HCT116 (cell line): ENCODE results near the gene C9orf78. TPM values are rescaled to one million over a fixed set of nuclear protein-coding genes. Genes with fewer than 3 reads are reported as not detected.

ENCODE experiments used
- ATAC-seq: fragments of 200-7000 bp; cut with Tn5 transposase; 2 replicates; pipeline ENCODE4 v1.9.1; 2020; ENCODE audit warnings: mild to moderate bottlenecking, moderate library complexity
- BruUV-seq: library from RNA; stranded (reverse); fragments of 400-500 nt; replicated peaks from 2 replicates; lab custom pipeline; 2021; lab: Mats Ljungman, UMichigan
- CTCF ChIA-PET: fragments of 300-600 bp; sonication (Branson Sonifier 250); formaldehyde crosslinking; loops from one replicate; lab custom pipeline; 2021; ENCODE audit warnings: antibody characterized with exemption; lab: Charles Lee
- POLR2A ChIA-PET: fragments of 300-600, 350-600 bp; sonication (Branson Sonifier 250); formaldehyde crosslinking; loops from one replicate; lab custom pipeline; 2021; ENCODE audit warnings: antibody characterized with exemption; lab: Charles Lee
- RAD21 ChIA-PET, 2 experiments: fragments of 300-600 bp; sonication (Branson Sonifier 250); formaldehyde crosslinking; loops; one replicate each; lab custom pipeline; 2023; ENCODE audit warnings: low total read pairs in 2 of 2; ENCODE audit not compliant: uncharacterized antibody in 2 of 2, unreplicated experiment in 2 of 2, low non-redundant PET in 1 of 2; lab: Charles Lee
- DNase-seq: peaks from one replicate; pipeline ENCODE4 v3.0.0-alpha.2; 2010; ENCODE audit warnings: low read depth, low spot score
- H2AFZ ChIP-seq: fragments of 200-600 bp; shearing (Covaris generic), sonication (generic); 2 replicates; pipeline ENCODE4 v1.6.1; 2017; ENCODE audit warnings: low read depth, mixed run types, mixed read lengths, antibody characterized with exemption, low read length; ENCODE audit not compliant: poor library complexity, severe bottlenecking
- H3K27ac ChIP-seq: 2 replicates; pipeline ENCODE4 v1.5.1; 2012; ENCODE audit warnings: low read depth, low read length
- H3K27me3 ChIP-seq: fragments of 200-600 bp; sonication (generic); 2 replicates; pipeline ENCODE4 v1.6.1; 2016; ENCODE audit warnings: mixed run types, low read length, mixed read lengths; ENCODE audit not compliant: insufficient read depth
- H3K36me3 ChIP-seq, 2 experiments: fragments of 200-500 bp in 1 of 2; fragments of 200-600 bp in 1 of 2; sonication (Bioruptor generic) in 1 of 2; sonication (generic) in 1 of 2; 2 replicates each; pipeline versions ENCODE4 v1.5.1 to v1.6.1; 2014 to 2016; ENCODE audit warnings: low read length in 2 of 2, inconsistent platforms in 1 of 2, mixed read lengths in 1 of 2, mixed run types in 1 of 2; ENCODE audit not compliant: insufficient read depth in 2 of 2, control insufficient read depth in 1 of 2
- H3K4me1 ChIP-seq, 2 experiments: fragments of 200-600 bp in 1 of 2; sonication (generic) in 1 of 2; 2 replicates each; pipeline versions ENCODE4 v1.5.1 to v1.6.1; 2012 to 2017; ENCODE audit warnings: low read length in 2 of 2, inconsistent platforms in 1 of 2, mild to moderate bottlenecking in 1 of 2, mixed read lengths in 1 of 2, mixed run types in 1 of 2, moderate library complexity in 1 of 2; ENCODE audit not compliant: insufficient read depth in 2 of 2, control insufficient read depth in 1 of 2
- H3K4me2 ChIP-seq: fragments of 200-600 bp; sonication (generic); 2 replicates; pipeline ENCODE4 v1.6.1; 2017; ENCODE audit warnings: mixed run types, low read length, mixed read lengths
- H3K4me3 ChIP-seq, 2 experiments: fragments of 200-600 bp in 1 of 2; sonication (generic) in 1 of 2; replicated peaks in 1 of 2; 2 replicates each; pipeline ENCODE4 v1.5.1; 2011 to 2016; ENCODE audit warnings: low read length in 2 of 2, control low read depth in 1 of 2, low read depth in 1 of 2, mild to moderate bottlenecking in 1 of 2, mixed read lengths in 1 of 2, mixed run types in 1 of 2
- H3K79me2 ChIP-seq: fragments of 200-600 bp; sonication (generic); 2 replicates; pipeline ENCODE4 v1.6.1; 2017; ENCODE audit warnings: mild to moderate bottlenecking, mixed run types, low read length, moderate library complexity, mixed read lengths; ENCODE audit not compliant: insufficient read depth
- H3K9ac ChIP-seq: fragments of 200-600 bp; sonication (generic); 2 replicates; pipeline ENCODE4 v1.6.1; 2016; ENCODE audit warnings: low read length, mixed read lengths
- H3K9me2 ChIP-seq: fragments of 200-600 bp; sonication (generic), shearing (Covaris generic); 2 replicates; pipeline ENCODE4 v1.6.1; 2017; ENCODE audit warnings: mixed run types, mild to moderate bottlenecking, moderate library complexity; ENCODE audit not compliant: insufficient read depth
- H3K9me3 ChIP-seq, 2 experiments: fragments of 200-500 bp in 1 of 2; fragments of 200-600 bp in 1 of 2; sonication (Bioruptor generic) in 1 of 2; sonication (generic) in 1 of 2; 2 replicates each; pipeline ENCODE4 v1.6.1; 2014 to 2017; ENCODE audit warnings: low read length in 2 of 2, mixed read lengths in 2 of 2, inconsistent platforms in 1 of 2, low read depth in 1 of 2, mild to moderate bottlenecking in 1 of 2, mixed run types in 1 of 2, moderate library complexity in 1 of 2; ENCODE audit not compliant: control insufficient read depth in 1 of 2, insufficient read depth in 1 of 2
- H4K20me1 ChIP-seq: fragments of 200-600 bp; sonication (generic), shearing (Covaris generic); 2 replicates; pipeline ENCODE4 v1.6.1; 2017; ENCODE audit warnings: mixed run types, mild to moderate bottlenecking, moderate library complexity; ENCODE audit not compliant: insufficient read depth
- ATF3 ChIP-seq: IDR thresholded peaks from 2 replicates; pipeline ENCODE4 v1.6.1; 2012
- EGR1 ChIP-seq: IDR thresholded peaks from 2 replicates; pipeline ENCODE4 v1.6.1; 2012; ENCODE audit warnings: low read depth
- FOSL1 ChIP-seq: IDR thresholded peaks from 2 replicates; pipeline ENCODE4 v1.6.1; 2012; ENCODE audit warnings: low read depth
- JUND ChIP-seq: IDR thresholded peaks from 2 replicates; pipeline ENCODE4 v1.6.1; 2012
- MAX ChIP-seq: IDR thresholded peaks from 2 replicates; pipeline ENCODE4 v1.6.1; 2012
- POLR2AphosphoS5 ChIP-seq: IDR thresholded peaks from 2 replicates; pipeline ENCODE4 v1.6.1; 2011; ENCODE audit warnings: mild to moderate bottlenecking, low read depth, low read length, moderate library complexity
- SRF ChIP-seq: IDR thresholded peaks from 2 replicates; pipeline ENCODE4 v1.6.1; 2012; ENCODE audit warnings: low read depth
- YY1 ChIP-seq: IDR thresholded peaks from 2 replicates; pipeline ENCODE4 v1.6.1; 2011; ENCODE audit warnings: low read length, low read depth, moderate library complexity, mild to moderate bottlenecking; ENCODE audit not compliant: insufficient replicate concordance; ENCODE audit errors: extremely low read depth
- ZBTB33 ChIP-seq: IDR thresholded peaks from 2 replicates; pipeline ENCODE4 v1.6.1; 2011; ENCODE audit warnings: mild to moderate bottlenecking, low read length, moderate library complexity; ENCODE audit not compliant: insufficient replicate concordance; ENCODE audit errors: extremely low read depth
- ZFX ChIP-seq: fragments of 450-650 bp; IDR thresholded peaks from 2 replicates; pipeline ENCODE4 v1.6.1; 2017
- ZNF274 ChIP-seq: fragments of 200-500 bp; sonication (Bioruptor generic); IDR thresholded peaks from 2 replicates; pipeline ENCODE4 v1.6.1; 2014; ENCODE audit warnings: mild to moderate bottlenecking, low read depth, low read length, inconsistent platforms
- intact Hi-C: fragments of 100-400 bp; cut with micrococcal nuclease; formaldehyde crosslinking; loops from 2 replicates; pipeline ENCODE4 v1.10.0; 2022
- total RNA-seq: library from RNA; stranded (reverse); gene quantifications from one replicate; pipeline ENCODE4 v1.2.1, GENCODE V29; 2021; ENCODE audit not compliant: unreplicated experiment
- TF ChIP-seq, protein P1 (sequence below), 3 experiments: fragments of 200-600 bp in 1 of 3; sonication (generic) in 1 of 3; IDR thresholded peaks in 2 of 3; conservative IDR thresholded peaks in 1 of 3; 2 replicates each; pipeline ENCODE4 v1.5.1; 2012 to 2017; ENCODE audit warnings: low read depth in 2 of 3, low read length in 2 of 3, antibody characterized with exemption in 1 of 3, borderline replicate concordance in 1 of 3, control low read depth in 1 of 3, mild to moderate bottlenecking in 1 of 3, mixed read lengths in 1 of 3, mixed run types in 1 of 3, moderate library complexity in 1 of 3; ENCODE audit not compliant: insufficient read depth in 1 of 3

The C9orf78 gene
- total RNA-seq, 1 experiment from 2014 or later, result 41.4 TPM

GRCh38 chr9:129783516-129784361 is 51.3 kb downstream of the C9orf78 start:
- TF ChIP-seq MAX, result no peak
- TF ChIP-seq, protein P1, sequence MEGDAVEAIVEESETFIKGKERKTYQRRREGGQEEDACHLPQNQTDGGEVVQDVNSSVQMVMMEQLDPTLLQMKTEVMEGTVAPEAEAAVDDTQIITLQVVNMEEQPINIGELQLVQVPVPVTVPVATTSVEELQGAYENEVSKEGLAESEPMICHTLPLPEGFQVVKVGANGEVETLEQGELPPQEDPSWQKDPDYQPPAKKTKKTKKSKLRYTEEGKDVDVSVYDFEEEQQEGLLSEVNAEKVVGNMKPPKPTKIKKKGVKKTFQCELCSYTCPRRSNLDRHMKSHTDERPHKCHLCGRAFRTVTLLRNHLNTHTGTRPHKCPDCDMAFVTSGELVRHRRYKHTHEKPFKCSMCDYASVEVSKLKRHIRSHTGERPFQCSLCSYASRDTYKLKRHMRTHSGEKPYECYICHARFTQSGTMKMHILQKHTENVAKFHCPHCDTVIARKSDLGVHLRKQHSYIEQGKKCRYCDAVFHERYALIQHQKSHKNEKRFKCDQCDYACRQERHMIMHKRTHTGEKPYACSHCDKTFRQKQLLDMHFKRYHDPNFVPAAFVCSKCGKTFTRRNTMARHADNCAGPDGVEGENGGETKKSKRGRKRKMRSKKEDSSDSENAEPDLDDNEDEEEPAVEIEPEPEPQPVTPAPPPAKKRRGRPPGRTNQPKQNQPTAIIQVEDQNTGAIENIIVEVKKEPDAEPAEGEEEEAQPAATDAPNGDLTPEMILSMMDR (IDR thresholded peaks at IDR 0.05 in 2 of 3, conservative IDR thresholded peaks at IDR 0.05 in 1 of 3; ENCODE audit: borderline replicate concordance in 1 of 3, insufficient read depth in 1 of 3, low read depth in 2 of 3, low read length in 2 of 3), result peak in 2 of 3 experiments; percentile 91 to 95; a peak in 4 of 6 replicates
- H3K4me3 ChIP-seq, result no peak overlapping the region
- DNase-seq (peak; percentile 68), ATAC-seq (peak; percentile 98)
- no TSS peak for BruUV-seq
- intact Hi-C loops, result loop anchor here (1.0 to 2.0 kb wide), 4 partner anchors 46 to 653 kb away; partner anchors contain the start of gene ASB6
- H3K27ac ChIP-seq, result no peak overlapping the region
- ChIA-PET RAD21 (interaction anchor here (0.7 to 1.7 kb wide), 3 partner anchors 46 to 145 kb away, joined by 3 to 8 read pairs (median 4); no protein-coding TSS in a partner anchor), POLR2A (no interaction called here), CTCF (interaction anchor here (0.8 to 3.7 kb wide), 5 partner anchors 45 to 653 kb away, joined by 3 to 33 read pairs (median 7); no protein-coding TSS in a partner anchor)
- no peaks in the 10 kb centered on the region for H3K27me3 ChIP-seq
- H3K79me2 ChIP-seq, result no peaks in the 10 kb centered on the region
- no peak overlapping the region for H3K9ac ChIP-seq
- peak overlapping the region; percentile 41 for H3K4me2 ChIP-seq
- peak overlapping the region; percentile 83 for H2AFZ ChIP-seq
- H3K9me2 ChIP-seq, result no peaks in the 10 kb centered on the region
- H4K20me1 ChIP-seq, result no peaks in the 10 kb centered on the region
- peaks cover 4 to 7% of the 10 kb centered on the region in 2 experiments; a peak in 3 of 4 replicates for H3K4me1 ChIP-seq
- no peaks in the 10 kb centered on the region for H3K36me3 ChIP-seq
- H3K9me3 ChIP-seq, result no peaks in the 10 kb centered on the region

GRCh38 chr9:129781981-129782380 is 53.1 kb downstream of the C9orf78 start:
- ChIA-PET RAD21 (interaction anchor here in 1 of 2 experiments (0.8 kb wide), 1 partner anchor 44 kb away, joined by 3 read pairs; no protein-coding TSS in a partner anchor), POLR2A (interaction anchor here (1.0 to 1.1 kb wide), 2 partner anchors 29 to 156 kb away, joined by 3 to 4 read pairs; partner anchors contain the start of genes NTMT1 and PTGES), CTCF (interaction anchor here (0.6 to 3.7 kb wide), 4 partner anchors 43 to 651 kb away, joined by 3 to 33 read pairs (median 4); no protein-coding TSS in a partner anchor)
- Histone ChIP-seq H3K9ac (no peak overlapping the region), H3K36me3 (no peaks in the 10 kb centered on the region), H3K9me3 (no peaks in the 10 kb centered on the region), H3K79me2 (no peaks in the 10 kb centered on the region), H3K27me3 (no peaks in the 10 kb centered on the region), H3K27ac (no peak overlapping the region), H3K4me1 (peaks cover 18 to 25% of the 10 kb centered on the region in 2 experiments), H3K9me2 (no peaks in the 10 kb centered on the region), H2AFZ (no peak overlapping the region), H4K20me1 (no peaks in the 10 kb centered on the region), H3K4me3 (no peak overlapping the region), H3K4me2 (no peak overlapping the region)
- no peak for DNase-seq
- no peak for TF ChIP-seq YY1
- TF ChIP-seq JUND, result no peak
- TF ChIP-seq SRF, result no peak
- no peak for TF ChIP-seq ZFX
- TF ChIP-seq ATF3, result no peak
- no peak for TF ChIP-seq EGR1
- TF ChIP-seq ZBTB33, result no peak
- no peak for TF ChIP-seq POLR2AphosphoS5
- no peak for TF ChIP-seq FOSL1
- no peak for TF ChIP-seq ZNF274
- no peak for ATAC-seq
- intact Hi-C loops, result no loop called here
- BruUV-seq, result no TSS peak
